Body of pancreas (tissue), 4 donors: ENCODE results near the gene PXMP4. TPM values are rescaled to one million over a fixed set of nuclear protein-coding genes. Genes with fewer than 3 reads are reported as not detected.

Experiments
- ATAC-seq: fragments of 150-250 bp; one replicate; pipeline ENCODE4 v1.9.1; 2016
- DNase-seq, 4 donors: peaks; one replicate each; pipeline ENCODE4 v3.0.0-alpha.2; 2019
- H3K27ac ChIP-seq, 4 donors: fragments of 200-600 bp; sonication (generic); 1 replicate in 3 of 4; 2 replicates in 1 of 4; pipeline versions ENCODE4 v1.5.1 to v1.6.1; 2016 to 2019; ENCODE audit warnings: mild to moderate bottlenecking in 1 of 4, mixed read lengths in 1 of 4, moderate library complexity in 1 of 4
- H3K27me3 ChIP-seq, 2 donors: fragments of 200-600 bp; sonication (generic); one replicate each; pipeline ENCODE4 v1.6.0; 2016; ENCODE audit warnings: mild to moderate bottlenecking in 1 of 2
- H3K36me3 ChIP-seq, 2 donors: fragments of 200-600 bp; sonication (generic); replicated peaks in 1 of 2; 2 replicates each; pipeline ENCODE4 v1.5.1; 2016; ENCODE audit warnings: low read depth in 2 of 2; ENCODE audit not compliant: insufficient read depth in 1 of 2
- H3K4me1 ChIP-seq: fragments of 200-600 bp; sonication (generic); one replicate; pipeline ENCODE4 v1.6.0; 2016
- H3K4me3 ChIP-seq, 2 donors: fragments of 200-600 bp; sonication (generic); 1 replicate in 1 of 2; 2 replicates in 1 of 2; pipeline ENCODE4 v1.5.1; 2016 to 2019
- H3K9me3 ChIP-seq, 3 donors: fragments of 200-600 bp; sonication (generic); 1 replicate in 2 of 3; 2 replicates in 1 of 3; pipeline ENCODE4 v1.5.1; 2016
- POLR2A ChIP-seq, 3 donors: fragments of 450-650 bp; IDR thresholded peaks; one replicate each; pipeline ENCODE4 v1.6.1; 2016; ENCODE audit warnings: antibody characterized with exemption in 3 of 3, mild to moderate bottlenecking in 2 of 3
- WGBS, 2 donors: methylation state at CpG; one replicate each; pipeline ENCODE4 v1.1.5; 2017; 5-methylcytosine and 5-hydroxymethylcytosine counted together
- intact Hi-C: fragments of 100-400 bp; cut with DNase I; formaldehyde crosslinking; loops from one replicate; pipeline ENCODE4 v1.15.1; 2023
- total RNA-seq, 2 donors: library from RNA; depleted of rRNA; stranded (reverse); fragments of >200 nt; gene quantifications; one replicate each; pipeline ENCODE4 v1.1.0, GENCODE V29; 2016
- TF ChIP-seq, protein P1 (sequence below), 7 experiments: fragments of 450-650 bp in 4 of 7; fragments of 200-600 bp in 3 of 7; sonication (generic) in 3 of 7; IDR thresholded peaks; one replicate each; pipeline ENCODE4 v1.5.1; 2016 to 2019; ENCODE audit warnings: antibody characterized with exemption in 7 of 7

The PXMP4 gene
- total RNA-seq, 2 donors from 2014 or later, result 3.3 to 5.2 TPM

DNA sequence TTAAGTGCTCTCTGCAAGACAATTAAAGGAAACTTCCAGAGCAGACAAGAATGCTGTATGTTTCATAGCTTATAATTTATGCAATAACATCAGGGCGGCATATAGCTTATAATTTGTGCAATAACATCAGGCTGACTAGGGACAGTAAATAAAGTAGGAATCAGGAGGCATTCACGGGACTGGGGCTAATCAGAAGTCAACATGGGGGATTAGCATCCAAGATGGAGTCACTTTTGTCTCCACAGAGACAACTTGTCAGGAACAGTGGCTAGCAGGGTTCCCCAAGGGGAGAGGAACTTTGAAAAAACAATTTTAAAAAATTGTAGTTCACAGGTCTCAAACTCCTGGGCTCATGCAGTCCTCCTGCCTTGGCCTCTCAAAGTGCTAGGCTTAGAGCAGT is 8.4 kb upstream of the PXMP4 start:
- no peak for ATAC-seq

DNA sequence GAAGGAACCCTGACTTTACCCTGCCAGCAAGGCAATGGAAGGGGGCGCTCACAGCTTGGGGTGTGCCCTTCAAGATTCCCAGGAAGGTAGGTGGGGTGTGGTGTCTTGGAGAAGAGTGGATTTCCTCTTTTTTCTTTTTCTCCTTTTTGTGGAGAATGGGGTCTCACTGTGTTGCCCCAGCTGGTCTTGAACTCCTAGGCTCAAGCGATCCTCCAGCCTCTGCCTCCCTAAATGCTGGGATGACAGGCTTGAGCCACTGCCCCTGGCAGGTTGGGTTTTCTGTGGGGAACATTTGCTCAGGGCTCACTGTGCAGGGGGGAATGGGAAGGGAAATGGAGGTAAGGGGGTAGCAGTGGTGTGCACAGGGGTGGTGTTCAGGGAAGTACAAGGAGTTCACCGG is 7.7 kb upstream of the PXMP4 start:
- Histone ChIP-seq H3K4me1 (peaks cover 13% of the 10 kb centered on the region), H3K4me3 (no peak overlapping the region), H3K36me3 (no peaks in the 10 kb centered on the region), H3K9me3 (no peaks in the 10 kb centered on the region), H3K27me3 (no peaks in the 10 kb centered on the region), H3K27ac (no peak overlapping the region)
- TF ChIP-seq, protein P1, sequence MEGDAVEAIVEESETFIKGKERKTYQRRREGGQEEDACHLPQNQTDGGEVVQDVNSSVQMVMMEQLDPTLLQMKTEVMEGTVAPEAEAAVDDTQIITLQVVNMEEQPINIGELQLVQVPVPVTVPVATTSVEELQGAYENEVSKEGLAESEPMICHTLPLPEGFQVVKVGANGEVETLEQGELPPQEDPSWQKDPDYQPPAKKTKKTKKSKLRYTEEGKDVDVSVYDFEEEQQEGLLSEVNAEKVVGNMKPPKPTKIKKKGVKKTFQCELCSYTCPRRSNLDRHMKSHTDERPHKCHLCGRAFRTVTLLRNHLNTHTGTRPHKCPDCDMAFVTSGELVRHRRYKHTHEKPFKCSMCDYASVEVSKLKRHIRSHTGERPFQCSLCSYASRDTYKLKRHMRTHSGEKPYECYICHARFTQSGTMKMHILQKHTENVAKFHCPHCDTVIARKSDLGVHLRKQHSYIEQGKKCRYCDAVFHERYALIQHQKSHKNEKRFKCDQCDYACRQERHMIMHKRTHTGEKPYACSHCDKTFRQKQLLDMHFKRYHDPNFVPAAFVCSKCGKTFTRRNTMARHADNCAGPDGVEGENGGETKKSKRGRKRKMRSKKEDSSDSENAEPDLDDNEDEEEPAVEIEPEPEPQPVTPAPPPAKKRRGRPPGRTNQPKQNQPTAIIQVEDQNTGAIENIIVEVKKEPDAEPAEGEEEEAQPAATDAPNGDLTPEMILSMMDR (IDR thresholded peaks at IDR 0.05), result no peak
- TF ChIP-seq POLR2A (IDR thresholded peaks at IDR 0.05), result no peak
- WGBS, 2 donors, result 66 to 71% methylated on average over 3 of the region's 3 CpGs
- intact Hi-C loops, result no loop called here
- DNase-seq (no peak), ATAC-seq (no peak)

More for the DNA sequence above, 8.4 kb upstream of the PXMP4 start:
- DNase-seq, result no peak
- TF ChIP-seq, protein P1 (IDR thresholded peaks at IDR 0.05), result no peak
- no peak for TF ChIP-seq POLR2A (IDR thresholded peaks at IDR 0.05)
- H3K27me3 ChIP-seq, result no peaks in the 10 kb centered on the region
- H3K4me3 ChIP-seq, result no peak overlapping the region
- WGBS, 2 donors, result 76 to 77% methylated on average over 2 of the region's 2 CpGs
- no peaks in the 10 kb centered on the region for H3K9me3 ChIP-seq
- H3K4me1 ChIP-seq, result peaks cover 19% of the 10 kb centered on the region
- intact Hi-C loops, result no loop called here
- H3K36me3 ChIP-seq, result no peaks in the 10 kb centered on the region
- H3K27ac ChIP-seq, result no peak overlapping the region

DNA sequence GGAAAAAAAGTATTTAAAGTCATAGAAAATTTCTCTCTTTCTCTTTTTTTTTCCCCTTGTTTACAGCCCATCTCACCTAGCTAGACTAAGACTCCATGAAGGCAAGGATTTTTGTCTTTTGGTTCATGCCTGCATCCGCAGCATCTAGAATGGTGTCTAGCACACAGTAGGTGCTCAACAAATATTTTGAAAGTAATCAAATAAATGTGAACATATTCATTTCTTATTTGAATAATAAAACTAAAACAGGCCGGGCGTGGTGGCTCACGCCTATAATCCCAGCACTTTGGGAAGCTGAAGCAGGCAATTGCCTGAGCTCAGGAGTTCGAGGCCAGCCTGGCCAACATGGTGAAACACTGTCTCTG is 7.0 kb upstream of the PXMP4 start:
- no peak overlapping the region for H3K4me3 ChIP-seq
- no peak for TF ChIP-seq POLR2A (IDR thresholded peaks at IDR 0.05)
- TF ChIP-seq, protein P1 (IDR thresholded peaks at IDR 0.05), result no peak
- 86 to 87% methylated on average over 5 of the region's 5 CpGs for WGBS, 2 donors
- DNase-seq (no peak), ATAC-seq (no peak)
- no peaks in the 10 kb centered on the region for H3K36me3 ChIP-seq
- intact Hi-C loops, result no loop called here
- no peaks in the 10 kb centered on the region for H3K9me3 ChIP-seq
- H3K27ac ChIP-seq, result no peak overlapping the region
- H3K27me3 ChIP-seq, result no peaks in the 10 kb centered on the region
- peaks cover 7% of the 10 kb centered on the region for H3K4me1 ChIP-seq

DNA sequence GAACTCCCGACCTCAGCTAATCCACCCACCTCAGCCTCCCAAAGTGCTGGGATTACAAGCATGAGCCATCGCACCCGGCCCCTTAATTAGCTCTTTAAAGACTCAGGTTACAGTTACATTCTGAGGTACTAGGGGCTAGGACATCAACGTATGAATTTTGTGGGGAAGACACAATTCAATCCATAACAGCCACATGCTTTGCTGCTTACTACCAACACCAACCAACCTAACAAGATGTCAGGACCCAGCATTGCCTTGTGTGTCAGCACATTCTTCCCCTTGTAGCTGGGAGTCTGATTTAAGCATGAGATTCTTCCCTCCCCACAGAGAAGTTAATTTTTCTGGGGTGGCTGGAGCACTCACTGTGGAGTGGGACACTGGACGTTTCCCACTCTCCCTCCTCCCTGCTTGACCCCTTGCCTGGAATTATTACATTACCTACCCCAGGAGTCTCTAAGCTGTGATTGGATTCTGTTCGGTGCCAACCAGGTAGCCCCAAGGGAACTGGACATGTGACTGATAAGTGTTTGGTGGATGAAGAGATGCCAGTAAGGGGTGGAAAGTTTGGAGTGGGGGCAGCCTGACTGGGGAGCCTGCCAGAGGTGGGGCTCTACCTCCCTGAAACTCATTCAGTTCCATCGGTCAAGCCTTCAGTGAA is 5.6 kb upstream of the PXMP4 start:
- ATAC-seq (no peak), DNase-seq (no peak)
- Histone ChIP-seq H3K9me3 (no peaks in the 10 kb centered on the region), H3K36me3 (no peaks in the 10 kb centered on the region), H3K4me3 (no peak overlapping the region), H3K4me1 (peaks cover under 1% of the 10 kb centered on the region), H3K27me3 (no peaks in the 10 kb centered on the region), H3K27ac (no peak overlapping the region)
- 64 to 84% methylated on average over 7 of the region's 7 CpGs for WGBS, 2 donors
- intact Hi-C loops, result no loop called here
- TF ChIP-seq, protein P1 (IDR thresholded peaks at IDR 0.05), result no peak
- TF ChIP-seq POLR2A (IDR thresholded peaks at IDR 0.05), result no peak

DNA sequence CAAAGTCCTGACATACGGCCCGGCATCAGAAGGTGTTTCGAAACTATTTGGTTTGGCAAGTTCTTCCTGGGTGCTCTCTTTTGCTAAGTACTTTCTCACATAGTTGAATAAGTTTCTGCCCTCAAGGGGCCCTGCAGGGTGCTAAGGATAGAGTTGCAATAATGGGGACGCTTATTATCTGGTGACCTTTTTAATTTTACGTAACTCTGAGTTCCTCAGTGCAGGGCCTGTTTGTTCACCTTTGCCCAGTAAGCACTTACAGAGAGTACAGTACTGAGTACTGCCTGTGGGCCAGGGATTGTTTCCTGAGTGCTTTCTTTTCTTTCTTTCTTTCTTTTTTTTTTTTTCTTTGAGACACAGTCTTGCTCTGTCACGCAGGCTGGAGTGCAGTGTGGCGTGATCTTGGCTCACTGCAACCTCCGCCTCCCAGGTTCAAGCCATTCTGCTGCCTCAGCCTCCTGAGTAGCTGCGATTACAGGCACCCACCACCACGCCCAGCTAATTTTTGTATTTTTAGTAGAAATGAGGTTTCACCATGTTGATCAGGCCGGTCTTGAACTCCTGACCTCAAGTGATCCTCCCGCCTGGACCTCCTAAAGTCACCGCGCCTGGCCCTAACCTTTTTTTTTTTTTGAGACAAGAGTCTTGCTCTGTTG is 4.5 kb upstream of the PXMP4 start:
- intact Hi-C loops, result no loop called here
- no peaks in the 10 kb centered on the region for H3K36me3 ChIP-seq
- H3K4me1 ChIP-seq, result peaks cover 6% of the 10 kb centered on the region
- no peak overlapping the region for H3K27ac ChIP-seq
- no peaks in the 10 kb centered on the region for H3K27me3 ChIP-seq
- TF ChIP-seq, protein P1 (IDR thresholded peaks at IDR 0.05), result no peak
- TF ChIP-seq POLR2A (IDR thresholded peaks at IDR 0.05), result no peak
- 72 to 75% methylated on average over 14 of the region's 14 CpGs for WGBS, 2 donors
- H3K4me3 ChIP-seq, result no peak overlapping the region
- no peaks in the 10 kb centered on the region for H3K9me3 ChIP-seq
- DNase-seq (no peak), ATAC-seq (no peak)
